GM10266 (cell line): ENCODE data around the gene NPC1L1.
"Not testable (repeated sequence)": the region's sequence is repeated elsewhere in the genome, so short reads cannot be mapped to it uniquely, and the experiment has no call there.

Experiments used
- DNase-seq: peaks from one replicate; pipeline ENCODE4 v3.0.0; 2012; ENCODE audit errors: extremely low spot score
- CTCF ChIP-seq: IDR thresholded peaks from 2 replicates; pipeline ENCODE4 v1.5.1; 2012; ENCODE audit warnings: mild to moderate bottlenecking, low read depth; ENCODE audit not compliant: control insufficient read depth, insufficient read depth; ENCODE audit errors: missing control alignments

Gene NPC1L1

GRCh38 chr7:44511236-44511635, 29.9 kb downstream of the NPC1L1 start:
- no peak for TF ChIP-seq CTCF
- DNase-seq: no peak

GRCh38 chr7:44508328-44509030, 32.7 kb downstream of the NPC1L1 start:
- no peak for DNase-seq

DNA sequence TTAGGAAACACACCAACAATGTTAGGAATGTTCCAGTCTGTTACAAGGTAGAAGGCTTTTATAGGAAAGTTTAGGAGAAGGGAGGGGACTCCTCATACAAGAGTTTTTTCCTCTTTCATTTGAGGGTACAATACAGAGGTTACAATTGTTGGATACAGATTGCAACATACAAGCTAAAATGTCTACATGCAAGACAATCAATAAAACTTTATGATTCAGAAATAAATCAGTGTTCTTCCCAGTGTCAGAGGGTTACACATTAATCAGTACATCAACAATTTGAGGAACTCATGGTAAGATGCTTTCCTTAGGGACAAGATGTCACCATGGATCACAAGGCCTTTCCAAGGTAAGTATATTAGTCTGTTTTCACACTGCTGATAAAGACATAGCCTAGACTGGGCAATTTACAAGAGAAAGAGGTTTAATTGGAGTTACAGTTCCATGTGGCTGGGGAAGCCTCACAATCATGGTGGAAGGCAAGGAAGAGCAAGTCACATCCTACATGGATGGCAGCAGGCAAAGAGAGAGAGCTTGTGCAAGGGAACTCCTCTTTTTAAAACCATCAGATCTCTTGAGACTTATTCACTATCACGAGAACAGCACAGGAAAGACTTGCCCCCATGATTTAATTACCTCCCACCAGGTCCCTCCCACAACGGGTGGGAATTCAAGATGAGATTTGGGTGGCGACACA, 34.4 kb downstream of the NPC1L1 start:
- not testable (repeated sequence) for DNase-seq

More at GRCh38 chr7:44508328-44509030, 32.7 kb downstream of the NPC1L1 start:
- TF ChIP-seq CTCF: no peak

- TF ChIP-seq CTCF: no peak
- no peak for DNase-seq
Observed at GRCh38 chr7:44505595-44505994, 35.5 kb downstream of the NPC1L1 start.

GRCh38 chr7:44498230-44498954, 42.7 kb downstream of the NPC1L1 start:
- TF ChIP-seq CTCF: no peak
- DNase-seq: no peak

GRCh38 chr7:44497155-44498027, 43.7 kb downstream of the NPC1L1 start:
- no peak for DNase-seq
- no peak for TF ChIP-seq CTCF

DNA sequence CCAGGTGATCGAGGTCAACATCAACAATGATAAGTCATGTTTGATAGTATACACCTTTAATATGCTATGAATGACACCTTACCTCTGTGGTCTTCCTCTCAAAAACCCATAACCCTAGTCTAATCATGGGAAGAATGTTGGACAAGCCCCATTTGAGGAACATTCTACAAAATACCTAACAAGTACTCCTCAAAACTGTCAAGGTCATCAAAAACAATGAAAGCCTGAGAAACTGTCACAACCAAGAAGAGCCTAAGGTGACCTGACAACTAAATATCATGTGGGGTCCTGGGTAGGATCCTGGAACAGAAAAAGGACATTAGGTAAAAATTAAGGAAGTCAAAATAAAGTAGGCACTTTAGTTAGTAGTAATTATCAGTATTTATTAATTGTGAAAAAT, 44.7 kb downstream of the NPC1L1 start:
- DNase-seq: no peak
- TF ChIP-seq CTCF: no peak
